NCI-H82 treated with DMSO at 0.1 percent for 48 hours (cell line): Measurements from ENCODE around the gene ADORA2B.
"Not testable (repeated sequence)": the region's sequence is repeated elsewhere in the genome, so short reads cannot be mapped to it uniquely, and the experiment has no call there.

Experiments
- DNase-seq: peaks from one replicate; lab custom pipeline; 2025; ENCODE audit not compliant: unreplicated experiment; lab: John Stamatoyannopoulos, UW

Gene ADORA2B

DNA sequence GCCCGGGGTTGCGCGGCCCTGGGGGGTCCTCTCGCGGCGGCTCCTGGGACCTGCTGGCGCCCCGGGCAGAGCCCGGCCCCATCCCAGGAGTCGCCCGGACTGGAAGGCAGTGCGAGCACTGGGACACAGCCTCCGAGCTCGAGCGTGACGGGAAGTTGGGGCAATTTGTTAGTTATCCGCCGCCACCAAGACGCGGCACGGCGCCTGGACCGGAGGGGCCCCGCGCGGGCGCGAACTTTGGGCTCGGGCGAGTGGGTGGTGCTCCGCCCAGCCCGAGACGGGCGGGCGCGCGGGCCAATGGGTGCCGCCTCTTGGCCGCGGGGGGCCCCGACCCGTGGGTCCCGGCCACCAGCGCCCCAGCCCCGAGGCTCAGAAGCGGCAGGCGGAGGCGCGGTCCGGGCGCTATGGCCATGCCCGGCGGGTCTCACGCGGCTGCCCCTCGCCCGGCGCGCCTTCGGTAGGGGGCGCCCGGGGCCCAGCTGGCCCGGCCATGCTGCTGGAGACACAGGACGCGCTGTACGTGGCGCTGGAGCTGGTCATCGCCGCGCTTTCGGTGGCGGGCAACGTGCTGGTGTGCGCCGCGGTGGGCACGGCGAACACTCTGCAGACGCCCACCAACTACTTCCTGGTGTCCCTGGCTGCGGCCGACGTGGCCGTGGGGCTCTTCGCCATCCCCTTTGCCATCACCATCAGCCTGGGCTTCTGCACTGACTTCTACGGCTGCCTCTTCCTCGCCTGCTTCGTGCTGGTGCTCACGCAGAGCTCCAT, at the start of gene ADORA2B:
Gene ADORA2B, plus strand, starts transcription at position 372 of the 768 bp plus-strand sequence. Its CDS starts 119 bp downstream, at position 491.
- DNase-seq, result peak; percentile 16

DNA sequence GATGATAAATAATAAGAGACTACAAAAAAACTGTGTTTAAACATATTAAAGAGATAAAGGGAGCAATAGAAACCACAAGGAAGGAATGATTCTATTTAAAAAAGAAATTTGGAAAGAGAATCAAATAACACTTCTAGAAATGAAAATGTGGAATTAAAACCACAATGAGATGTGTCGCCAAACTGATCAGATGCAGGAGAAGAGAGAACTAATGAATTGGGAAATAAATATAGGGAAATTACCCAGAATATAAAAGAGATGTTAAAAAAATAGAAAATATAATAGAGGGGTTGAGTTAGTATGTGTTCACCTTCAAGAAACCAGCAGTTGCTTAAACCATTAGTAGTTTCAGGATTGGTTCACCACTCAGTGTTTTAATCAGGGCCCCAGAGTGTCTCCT, 48.7 kb upstream of the ADORA2B start:
- no peak for DNase-seq

DNA sequence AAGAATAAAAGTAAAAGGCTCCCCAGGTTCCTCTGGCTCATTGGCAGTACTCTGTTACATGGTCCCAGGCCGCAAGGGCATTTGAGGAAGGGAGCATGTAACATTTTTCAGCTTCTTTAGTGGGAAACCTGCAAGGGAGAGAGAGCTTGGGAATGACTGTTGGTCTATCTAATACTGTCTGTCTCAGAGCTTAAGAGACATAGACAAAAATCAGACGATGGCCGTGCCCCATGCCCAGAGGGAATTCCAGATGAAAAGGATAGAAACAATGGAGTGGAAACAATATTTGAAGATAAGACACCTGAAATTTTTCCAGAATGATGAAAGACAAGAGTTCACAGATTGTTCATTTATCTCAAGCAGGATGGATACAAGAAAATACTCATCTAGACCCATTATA, 48.1 kb upstream of the ADORA2B start:
- DNase-seq, result no peak

DNA sequence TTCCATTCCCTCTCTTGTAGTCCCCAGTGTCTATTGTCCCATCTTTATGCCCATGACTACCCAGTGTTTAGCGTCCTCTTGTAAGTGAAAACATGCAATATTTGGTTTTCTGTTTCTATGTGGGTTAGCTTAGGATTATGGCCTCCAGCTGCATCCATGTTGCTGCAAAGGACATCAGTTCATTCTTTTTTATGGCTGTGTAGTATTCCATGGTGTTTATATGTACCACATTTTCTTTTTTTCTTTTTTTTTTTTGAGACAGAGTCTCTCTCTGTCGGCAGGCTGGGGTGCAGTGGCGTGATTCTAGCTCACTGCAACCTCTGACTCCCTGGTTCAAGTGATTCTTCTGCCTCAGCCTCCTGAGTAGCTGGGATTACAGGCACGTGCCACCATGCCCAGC, 45.3 kb upstream of the ADORA2B start:
- DNase-seq, result not testable (repeated sequence)

DNA sequence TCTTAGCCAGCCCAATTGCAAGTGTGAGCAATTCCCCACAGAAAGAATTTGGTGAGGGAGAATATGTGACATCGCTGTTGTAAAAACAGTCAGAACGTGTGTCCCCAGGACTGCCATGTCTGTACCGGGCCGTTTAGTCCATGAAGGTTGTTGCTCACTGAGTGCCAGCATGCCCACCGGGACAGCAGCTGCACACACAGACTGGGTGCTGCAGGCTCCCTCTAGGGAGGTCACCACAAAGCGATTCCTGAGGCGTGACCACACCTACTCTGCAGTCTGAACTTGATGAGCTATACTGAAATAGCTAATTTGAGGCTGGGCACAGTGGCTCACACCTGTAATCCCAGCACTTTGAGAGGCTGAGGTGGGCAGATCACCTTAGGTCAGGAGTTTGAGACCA, 44.1 kb upstream of the ADORA2B start:
- no peak for DNase-seq

DNA sequence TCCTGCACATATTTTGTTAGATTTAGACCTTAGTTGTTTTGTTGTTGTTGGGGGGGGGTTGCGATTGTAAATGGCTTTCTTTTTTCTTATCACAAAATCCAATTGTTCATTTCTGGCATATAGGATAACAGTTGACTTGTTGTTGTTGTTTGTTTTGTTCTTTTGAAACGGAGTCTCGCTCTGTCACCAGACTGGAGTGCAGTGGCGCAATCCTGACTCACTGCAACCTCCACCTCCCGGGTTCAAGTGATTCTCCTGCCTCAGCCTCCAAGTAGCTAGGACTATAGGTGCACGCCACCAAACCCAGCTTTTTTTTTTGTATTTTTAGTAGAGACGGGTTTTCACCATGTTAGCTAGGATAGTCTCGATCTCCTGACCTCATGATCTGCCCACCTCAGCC, 39.7 kb upstream of the ADORA2B start:
- DNase-seq, result not testable (repeated sequence)

DNA sequence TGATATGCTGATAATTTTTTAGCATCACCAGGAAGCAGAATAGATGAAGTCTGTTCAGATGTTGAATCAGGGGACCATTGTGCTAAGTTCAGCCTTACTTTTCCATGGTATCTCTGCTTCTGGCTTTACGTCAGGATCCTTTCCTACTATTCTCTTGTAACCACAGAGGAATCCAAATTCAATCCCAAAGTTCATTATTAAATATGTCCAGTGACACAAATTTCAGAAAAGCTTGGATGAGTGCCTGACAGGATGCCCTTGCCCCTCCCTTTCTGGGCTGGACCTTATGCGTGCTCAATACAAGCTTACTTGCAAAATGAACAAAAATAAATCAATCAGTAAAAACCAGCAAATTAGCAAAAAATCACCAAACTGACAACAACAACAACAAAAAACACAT, 37.6 kb upstream of the ADORA2B start:
- no peak for DNase-seq

DNA sequence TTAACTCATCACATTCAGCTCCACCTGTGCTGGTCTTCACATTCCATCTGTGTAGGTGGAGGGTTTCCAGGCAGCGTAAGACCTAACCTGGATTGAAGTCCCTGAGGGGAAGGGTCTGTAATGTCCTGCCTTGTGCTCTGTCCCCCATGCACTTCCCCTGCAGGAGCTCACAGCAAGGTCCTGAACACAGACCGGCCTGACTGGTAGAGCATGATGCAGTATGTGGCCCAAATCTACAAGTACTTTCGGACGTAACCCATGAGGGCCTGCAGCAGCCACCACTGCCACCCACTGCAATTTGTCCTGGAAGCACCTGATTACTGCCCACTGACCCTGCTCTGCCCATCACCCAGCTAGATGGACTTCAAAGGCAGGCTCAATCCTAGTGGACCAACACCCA, 36.6 kb upstream of the ADORA2B start:
- DNase-seq, result no peak

DNA sequence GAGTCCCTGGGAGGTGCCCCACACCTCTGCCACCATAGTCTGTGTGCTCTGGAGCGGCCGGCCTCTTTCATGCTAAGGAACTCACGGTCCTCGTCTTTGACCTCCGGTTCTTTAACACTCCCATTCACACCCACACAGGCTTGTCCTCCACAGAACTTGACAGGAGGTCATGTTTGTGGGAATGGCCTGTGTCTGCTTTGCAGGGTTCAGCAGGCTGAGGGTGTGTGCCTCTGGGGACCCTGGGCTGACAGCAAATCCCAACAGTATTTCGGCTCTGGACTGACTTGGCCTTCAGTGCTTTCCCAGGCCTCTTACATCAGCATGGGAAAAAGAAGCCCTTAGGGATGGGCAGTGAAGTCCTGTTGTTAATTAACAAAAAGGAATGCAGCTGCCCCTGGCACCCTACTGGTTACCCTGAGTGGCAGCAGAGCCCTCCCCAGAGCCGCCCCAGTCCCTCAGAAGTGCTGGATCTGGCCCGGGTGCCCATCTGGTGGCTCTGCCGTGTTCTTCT, 35.4 kb upstream of the ADORA2B start:
- DNase-seq, result no peak

DNA sequence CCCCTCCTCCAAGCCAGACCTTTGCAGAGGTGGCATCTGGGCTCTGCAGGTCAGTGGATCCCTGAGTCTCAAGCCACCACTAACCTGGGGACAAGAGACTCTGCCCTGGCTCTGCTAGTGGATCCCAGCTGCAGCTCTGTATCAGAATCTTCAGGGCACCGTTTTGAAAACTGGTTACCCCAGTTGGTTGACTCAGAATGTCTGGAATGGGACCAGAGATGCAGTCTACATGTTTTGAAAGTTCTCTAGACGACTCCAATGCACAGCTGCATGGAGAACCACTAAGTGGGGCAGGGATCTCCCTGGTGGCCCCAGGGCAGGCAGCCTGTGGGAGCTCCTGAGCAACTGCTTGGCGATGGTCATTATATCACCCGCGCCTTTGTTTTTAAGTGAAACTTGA, 34.1 kb upstream of the ADORA2B start:
- no peak for DNase-seq

DNA sequence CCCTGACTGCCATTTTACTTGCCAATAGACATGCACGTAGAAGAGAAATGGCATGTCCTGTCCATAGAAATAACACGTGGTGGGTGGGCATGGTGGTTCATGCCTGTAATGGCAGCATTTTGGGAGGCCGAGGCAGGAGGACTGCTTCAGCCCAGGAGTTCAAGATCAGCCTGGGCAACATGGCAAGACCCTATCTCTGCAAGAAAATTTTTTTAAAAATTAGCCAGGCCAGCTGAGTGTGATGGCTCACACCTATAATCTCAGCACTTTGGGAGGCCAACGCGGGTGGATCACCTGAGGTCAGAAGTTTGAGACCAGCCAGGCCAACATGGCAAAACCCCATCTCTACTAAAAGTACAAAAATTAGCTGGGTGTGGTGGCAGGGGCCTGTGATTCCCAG, 33.2 kb upstream of the ADORA2B start:
- not testable (repeated sequence) for DNase-seq

DNA sequence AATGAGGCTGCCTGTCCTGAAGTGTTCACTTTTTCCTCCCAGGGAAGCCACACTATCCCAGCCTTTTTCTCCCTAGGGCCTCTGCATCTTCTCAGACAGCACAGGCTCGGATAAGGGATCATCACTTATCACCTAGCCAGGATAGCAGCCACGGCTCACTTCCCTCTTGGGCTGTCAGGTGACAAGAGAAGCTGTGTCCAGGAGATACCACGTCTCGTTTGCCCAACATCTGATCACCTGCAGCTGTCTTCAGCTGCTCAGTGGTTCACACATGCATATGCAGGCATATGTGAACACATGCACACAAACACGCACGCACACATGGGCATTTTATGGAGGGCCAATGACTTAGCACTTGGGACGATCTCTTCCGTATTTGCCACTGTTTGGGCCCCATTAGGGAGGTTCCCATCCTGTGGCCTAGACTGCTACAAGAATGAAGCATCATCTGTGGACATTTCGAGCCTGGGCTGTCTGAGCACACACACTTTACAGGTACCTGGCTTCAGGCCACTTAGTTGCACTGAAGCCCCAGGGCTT, 32.4 kb upstream of the ADORA2B start:
- no peak for DNase-seq

DNA sequence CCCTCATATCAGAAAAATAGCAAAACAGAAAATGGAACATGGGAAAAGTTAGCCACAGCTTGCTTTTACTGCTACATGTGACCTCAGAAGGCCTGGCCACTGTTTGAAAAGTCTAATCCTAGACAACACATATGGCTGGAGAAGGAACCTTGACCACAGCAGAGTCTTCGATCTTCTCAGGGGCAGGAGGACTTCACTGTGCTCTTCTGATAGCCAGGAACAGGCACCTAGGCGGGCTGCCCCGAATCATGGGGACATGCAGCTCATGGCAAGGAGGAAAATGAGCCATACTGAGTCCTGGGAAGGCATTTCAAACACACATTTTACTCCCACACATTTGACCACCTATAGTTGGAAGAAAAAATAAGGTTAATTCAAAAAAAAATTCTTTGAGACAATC, 31.1 kb upstream of the ADORA2B start:
- DNase-seq, result no peak

DNA sequence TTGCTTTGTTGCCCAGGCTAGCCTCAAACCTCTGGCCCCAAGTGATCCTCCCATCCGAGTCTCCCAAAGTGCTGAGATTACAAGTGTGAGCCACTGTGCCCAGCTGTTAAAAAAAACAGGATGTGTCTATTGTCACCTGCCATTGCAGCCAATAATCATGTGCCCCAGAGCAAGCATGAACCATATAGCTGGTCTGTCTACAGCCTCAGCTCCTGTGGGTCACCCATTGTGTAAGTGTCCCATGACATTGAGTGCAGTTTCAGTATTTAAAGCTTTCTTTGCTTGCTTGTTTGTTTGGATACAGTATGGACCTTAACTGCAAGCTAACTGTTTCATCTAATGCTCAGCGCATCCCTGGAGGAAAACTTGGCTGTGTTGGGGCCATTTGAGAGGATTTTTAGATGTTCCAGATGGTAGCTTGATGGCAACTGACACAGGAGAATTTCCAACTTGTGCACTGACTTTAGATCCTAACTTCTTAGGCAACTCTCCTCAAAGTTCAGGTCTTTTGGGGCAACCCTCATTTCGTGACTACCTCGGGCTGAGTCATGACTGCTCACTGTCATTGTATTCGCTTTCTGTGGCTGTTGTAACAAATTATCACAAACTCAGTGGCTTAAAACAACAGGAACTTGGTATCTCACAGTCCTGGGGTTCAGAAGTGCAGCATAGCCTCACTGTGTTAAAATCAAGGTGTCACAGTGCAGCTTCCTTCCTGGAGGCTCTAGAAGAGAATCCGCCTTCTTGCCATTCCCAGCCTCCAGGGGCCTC, 30.3 kb upstream of the ADORA2B start:
- DNase-seq, result no peak

DNA sequence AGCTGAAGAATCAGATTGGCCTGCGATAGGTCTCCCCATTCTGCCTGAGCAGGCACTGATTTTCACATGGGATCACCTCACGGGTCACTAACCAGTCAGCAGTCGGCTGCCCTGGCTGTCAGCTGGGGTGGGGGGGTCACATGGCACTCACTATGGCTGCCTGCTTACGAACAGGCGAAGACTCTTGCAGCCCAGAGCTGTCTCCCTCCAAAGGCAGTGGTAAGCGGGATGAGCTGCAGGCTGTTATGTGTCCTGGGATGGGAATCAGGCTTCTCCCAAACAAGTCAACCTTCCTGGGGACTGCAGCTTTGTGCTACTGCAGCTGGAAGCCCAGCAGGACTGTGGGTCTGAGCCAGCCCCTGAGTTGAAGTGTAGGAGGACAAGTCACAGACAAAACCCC, 29.0 kb upstream of the ADORA2B start:
- DNase-seq, result no peak

DNA sequence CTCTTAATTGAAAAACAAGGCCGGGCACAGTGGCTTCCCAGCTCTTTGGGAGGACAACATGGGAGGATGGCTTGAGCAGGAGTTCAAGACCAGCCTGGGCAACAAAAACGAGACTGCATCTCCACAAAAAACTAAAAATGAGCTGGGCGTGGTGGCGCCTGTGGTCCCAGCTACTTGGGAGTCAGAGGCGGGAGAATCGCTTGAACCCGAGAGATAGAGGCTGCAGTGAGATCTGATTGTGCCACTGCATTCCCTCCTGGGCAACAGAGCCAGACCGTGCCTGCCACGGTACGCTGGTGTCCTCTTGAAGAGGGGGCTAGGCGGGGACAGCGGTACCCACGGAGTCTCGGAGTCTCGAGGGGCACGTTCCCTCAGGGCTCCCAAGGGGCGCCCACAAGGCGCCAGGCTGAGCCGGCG, 27.9 kb upstream of the ADORA2B start:
- no peak for DNase-seq

DNA sequence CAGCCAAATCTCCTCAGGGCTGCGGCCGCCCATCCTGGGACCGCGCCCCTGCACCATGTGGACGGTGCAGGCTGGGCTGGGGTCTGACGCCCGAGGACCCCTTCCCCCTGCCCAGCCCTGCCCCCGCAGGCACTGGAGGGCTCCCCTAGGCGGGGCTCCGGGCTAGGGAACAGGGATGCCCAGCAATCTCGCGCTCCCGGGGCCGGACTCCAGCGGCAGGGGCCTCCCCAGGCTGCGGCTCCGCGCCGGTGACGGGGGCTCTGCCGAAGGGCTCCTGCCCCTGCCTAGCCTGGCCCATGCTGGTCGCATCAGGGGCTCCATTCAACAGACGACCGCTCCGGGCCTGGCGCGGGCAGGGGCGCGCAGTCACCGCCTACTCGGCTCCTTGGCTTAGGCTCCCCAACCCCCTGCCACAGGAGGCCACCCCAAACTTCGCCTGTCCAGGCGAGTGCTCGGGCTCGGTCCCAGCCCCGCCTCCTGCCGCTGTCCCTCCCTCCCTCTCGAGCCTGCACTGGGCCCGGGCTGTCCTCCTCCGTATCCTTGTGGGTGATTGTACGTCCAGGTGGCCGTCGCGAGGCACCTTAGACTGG, 27.4 kb upstream of the ADORA2B start:
- DNase-seq, result no peak

DNA sequence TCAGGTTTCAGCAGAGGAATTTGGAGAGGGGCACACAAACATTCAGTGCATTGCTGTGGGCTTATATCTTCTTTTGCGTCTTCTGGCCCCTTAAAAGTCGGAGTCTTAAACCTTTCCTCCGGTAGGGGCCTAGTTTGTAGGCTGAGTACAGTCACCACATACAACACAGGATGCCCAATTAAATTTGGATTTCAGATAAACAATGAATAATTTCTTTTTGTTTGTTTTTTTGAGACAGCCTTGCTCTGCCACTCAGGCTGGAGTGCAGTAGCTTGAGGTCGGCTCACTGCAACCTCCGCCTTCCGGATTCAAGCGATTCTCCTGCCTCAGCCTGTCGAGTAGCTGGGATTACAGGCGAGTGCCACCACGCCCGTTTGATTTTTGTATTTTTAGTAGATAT, 26.7 kb upstream of the ADORA2B start:
- no peak for DNase-seq

DNA sequence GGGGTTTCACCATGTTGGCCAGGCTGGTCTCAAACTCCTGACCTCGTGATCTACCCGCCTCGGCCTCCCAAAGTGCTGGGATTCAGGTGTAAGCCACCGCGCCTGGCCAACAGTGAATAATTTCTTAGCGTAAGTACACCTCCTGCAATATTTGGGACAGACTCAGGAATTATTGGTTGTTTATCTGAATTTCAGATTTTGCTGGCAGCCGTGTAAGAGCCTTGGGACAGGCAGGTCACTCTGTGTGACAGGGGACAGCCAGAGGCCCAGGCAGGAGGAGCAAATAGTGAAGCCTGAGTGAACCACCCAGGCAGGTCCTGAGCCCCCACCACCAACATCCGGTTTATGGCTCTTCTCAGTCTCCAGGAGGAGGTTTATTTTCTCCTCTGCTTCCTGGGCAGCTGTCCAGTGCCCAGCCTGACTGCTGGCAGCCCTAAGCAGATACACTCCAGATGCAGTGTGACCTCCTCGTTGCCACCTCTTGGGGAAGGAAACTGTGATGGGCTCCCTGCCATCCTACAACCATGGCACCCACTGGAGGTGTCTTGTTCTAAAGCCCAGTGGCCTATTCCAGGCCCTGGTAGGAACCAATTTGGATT, 26.2 kb upstream of the ADORA2B start:
- no peak for DNase-seq

DNA sequence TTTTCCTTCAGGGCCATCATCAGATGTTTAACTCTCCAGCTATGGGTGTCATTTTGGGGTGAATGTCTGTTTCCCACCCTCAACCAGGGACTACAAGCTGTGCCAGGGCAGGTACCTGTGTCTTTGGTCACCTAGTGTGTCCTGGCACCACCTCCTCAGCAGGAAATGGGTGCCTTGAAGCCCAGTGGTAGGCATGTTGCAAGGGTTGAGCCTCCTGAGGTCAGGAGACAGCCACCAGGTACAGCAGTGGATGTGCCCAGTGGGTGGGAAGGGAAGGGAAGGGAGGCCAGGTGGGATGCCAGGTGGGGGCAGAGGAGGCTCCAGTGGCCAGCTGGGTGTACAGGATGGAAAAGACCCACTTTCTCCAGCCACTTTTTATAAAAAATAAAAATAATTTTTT, 25.5 kb upstream of the ADORA2B start:
- DNase-seq, result no peak

DNA sequence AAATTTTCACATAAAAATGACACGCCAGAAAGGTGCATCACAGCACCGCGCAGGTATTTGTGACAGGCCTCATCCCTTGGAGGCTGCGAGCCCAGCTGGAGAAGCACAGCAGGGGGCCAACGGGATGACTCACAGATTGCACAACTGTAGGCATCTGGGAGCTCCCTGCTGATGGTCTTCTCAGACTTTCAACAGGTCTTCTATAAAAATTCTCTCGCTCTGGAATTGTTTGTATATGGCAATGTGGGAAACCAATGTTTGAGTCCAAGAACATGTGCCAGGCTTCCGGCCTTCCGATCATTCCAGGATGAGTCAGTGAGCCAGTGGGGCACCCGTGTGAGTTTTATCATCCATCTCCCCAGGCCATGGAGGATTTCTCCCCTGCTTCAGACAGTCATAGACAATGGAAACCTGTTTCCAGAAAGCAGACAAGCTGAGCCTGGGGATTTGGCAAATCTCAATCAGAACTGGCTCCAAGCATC, 24.1 kb upstream of the ADORA2B start:
- DNase-seq, result no peak
